B cell (primary cell): Measurements from ENCODE around the gene FA2H.

Source experiments
- CTCF ChIP-seq: fragments of 200-600 bp; IDR thresholded peaks from one replicate; pipeline ENCODE4 v1.8.0; 2022; ENCODE audit warnings: antibody characterized with exemption, mild to moderate bottlenecking
- EZH2 ChIP-seq: IDR thresholded peaks from 2 replicates; pipeline ENCODE4 v1.6.1; 2012; ENCODE audit warnings: borderline replicate concordance, low read depth, mild to moderate bottlenecking, moderate library complexity, low read length; ENCODE audit not compliant: insufficient read depth, poor library complexity, severe bottlenecking

GRCh38 chr16:74725651-74726455 lies 48.8 kb downstream of the FA2H start:
- no peak for TF ChIP-seq CTCF
- no peak for TF ChIP-seq EZH2
